ENCODE measurements around the gene ANKRD29.
"Not testable (repeated sequence)": the region's sequence is repeated elsewhere in the genome, so short reads cannot be mapped to it uniquely, and the experiment has no call there.

The ANKRD29 gene

DNA sequence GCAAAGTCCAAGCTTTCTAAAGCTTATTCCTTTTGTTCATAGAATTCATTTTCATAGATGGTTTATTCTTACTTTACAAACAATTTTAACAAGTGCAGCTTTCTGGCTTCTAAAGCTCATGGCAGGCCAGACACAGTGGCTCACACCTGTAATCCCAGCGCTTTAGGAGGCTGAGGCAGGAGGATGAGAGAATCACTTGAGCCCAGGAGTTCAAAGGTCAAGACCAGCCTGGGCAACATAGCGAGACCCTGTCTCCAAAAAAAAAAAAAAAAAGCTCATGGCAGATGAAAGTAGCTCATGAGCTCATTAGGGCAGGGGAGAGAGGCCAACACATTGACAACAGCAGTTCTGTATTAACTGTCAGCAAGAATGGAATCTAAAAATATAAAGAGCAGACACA lies 48.3 kb downstream of the ANKRD29 start:
- intact Hi-C loops (cut with DNase I; ENCODE audit: low total_unique reads), result no loop called here
- Histone ChIP-seq H3K36me3 (no peaks in the 10 kb centered on the region), H3K4me3 (no peak overlapping the region), H3K27me3 (peaks cover 0 to 6% of the 10 kb centered on the region in 2 donors), H3K27ac (no peak overlapping the region), H3K9me3 (no peaks in the 10 kb centered on the region), H3K4me1 (peaks cover 0 to 7% (median 6%) of the 10 kb centered on the region in 4 donors)
- DNase-seq, result no peak
- TF ChIP-seq, protein P1, sequence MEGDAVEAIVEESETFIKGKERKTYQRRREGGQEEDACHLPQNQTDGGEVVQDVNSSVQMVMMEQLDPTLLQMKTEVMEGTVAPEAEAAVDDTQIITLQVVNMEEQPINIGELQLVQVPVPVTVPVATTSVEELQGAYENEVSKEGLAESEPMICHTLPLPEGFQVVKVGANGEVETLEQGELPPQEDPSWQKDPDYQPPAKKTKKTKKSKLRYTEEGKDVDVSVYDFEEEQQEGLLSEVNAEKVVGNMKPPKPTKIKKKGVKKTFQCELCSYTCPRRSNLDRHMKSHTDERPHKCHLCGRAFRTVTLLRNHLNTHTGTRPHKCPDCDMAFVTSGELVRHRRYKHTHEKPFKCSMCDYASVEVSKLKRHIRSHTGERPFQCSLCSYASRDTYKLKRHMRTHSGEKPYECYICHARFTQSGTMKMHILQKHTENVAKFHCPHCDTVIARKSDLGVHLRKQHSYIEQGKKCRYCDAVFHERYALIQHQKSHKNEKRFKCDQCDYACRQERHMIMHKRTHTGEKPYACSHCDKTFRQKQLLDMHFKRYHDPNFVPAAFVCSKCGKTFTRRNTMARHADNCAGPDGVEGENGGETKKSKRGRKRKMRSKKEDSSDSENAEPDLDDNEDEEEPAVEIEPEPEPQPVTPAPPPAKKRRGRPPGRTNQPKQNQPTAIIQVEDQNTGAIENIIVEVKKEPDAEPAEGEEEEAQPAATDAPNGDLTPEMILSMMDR (IDR thresholded peaks at IDR 0.05), result no peak

DNA sequence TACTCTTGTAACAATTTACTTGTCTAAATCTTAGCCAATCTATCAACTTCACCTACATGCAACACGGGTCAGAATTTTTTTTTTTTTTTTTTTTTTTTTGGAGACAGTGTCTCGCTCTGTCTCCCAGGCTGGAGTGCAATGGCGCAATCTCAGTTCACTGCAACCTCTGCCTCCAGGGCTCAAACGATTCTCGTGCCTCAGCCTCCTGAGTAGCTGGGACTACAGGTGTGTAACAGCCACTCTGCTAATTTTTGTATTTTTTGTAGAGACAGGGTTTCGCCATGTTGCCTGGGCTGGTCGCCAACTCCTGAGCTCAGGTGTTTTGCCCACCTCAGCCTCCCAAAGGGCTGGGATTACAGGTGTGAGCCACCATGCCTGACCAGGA lies 49.6 kb downstream of the ANKRD29 start:
- H3K27ac ChIP-seq; DNase-seq; H3K4me1 ChIP-seq; H3K27me3 ChIP-seq; intact Hi-C loops (cut with DNase I; ENCODE audit: low total_unique reads); H3K9me3 ChIP-seq; H3K36me3 ChIP-seq; H3K4me3 ChIP-seq: not testable (repeated sequence)

DNA sequence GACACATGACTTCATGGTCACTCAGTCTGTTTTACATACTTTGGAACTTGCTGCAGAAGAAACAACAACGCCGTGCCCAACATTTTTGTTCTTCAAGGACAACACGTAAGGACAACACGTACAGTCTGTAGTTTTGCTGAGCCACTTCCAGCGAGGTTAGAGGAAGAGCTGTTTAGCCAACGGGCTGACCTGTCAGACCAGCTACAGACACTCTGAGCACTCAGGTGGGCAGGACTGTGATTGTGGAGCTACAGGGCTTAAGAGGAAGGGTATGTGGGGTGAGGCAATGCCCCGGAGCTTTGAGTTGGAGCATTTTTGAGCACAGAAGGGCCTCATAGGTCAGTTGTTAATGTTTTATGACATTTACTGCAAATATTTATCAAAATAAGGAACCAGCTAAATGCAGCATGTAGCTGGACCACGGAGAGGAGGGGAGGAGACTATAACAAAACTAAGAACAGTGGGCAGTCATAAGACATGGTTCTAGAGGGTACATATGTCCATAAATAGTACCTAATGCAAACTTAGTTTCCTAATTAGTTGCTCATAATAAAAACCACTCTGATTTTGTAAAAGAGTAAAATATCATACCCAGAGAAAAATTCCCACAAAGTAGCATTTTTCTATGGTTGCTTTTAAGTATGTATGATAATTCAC lies 50.1 kb downstream of the ANKRD29 start:
- DNase-seq, result no peak
- H3K4me3 ChIP-seq, result no peak overlapping the region
- TF ChIP-seq, protein P1 (IDR thresholded peaks at IDR 0.05), result no peak
- H3K27me3 ChIP-seq, result no peaks in the 10 kb centered on the region
- H3K36me3 ChIP-seq, result no peaks in the 10 kb centered on the region
- no peaks in the 10 kb centered on the region for H3K4me1 ChIP-seq
- H3K27ac ChIP-seq, result no peak overlapping the region
- intact Hi-C loops (cut with DNase I; ENCODE audit: low total_unique reads), result no loop called here
- no peaks in the 10 kb centered on the region for H3K9me3 ChIP-seq

DNA sequence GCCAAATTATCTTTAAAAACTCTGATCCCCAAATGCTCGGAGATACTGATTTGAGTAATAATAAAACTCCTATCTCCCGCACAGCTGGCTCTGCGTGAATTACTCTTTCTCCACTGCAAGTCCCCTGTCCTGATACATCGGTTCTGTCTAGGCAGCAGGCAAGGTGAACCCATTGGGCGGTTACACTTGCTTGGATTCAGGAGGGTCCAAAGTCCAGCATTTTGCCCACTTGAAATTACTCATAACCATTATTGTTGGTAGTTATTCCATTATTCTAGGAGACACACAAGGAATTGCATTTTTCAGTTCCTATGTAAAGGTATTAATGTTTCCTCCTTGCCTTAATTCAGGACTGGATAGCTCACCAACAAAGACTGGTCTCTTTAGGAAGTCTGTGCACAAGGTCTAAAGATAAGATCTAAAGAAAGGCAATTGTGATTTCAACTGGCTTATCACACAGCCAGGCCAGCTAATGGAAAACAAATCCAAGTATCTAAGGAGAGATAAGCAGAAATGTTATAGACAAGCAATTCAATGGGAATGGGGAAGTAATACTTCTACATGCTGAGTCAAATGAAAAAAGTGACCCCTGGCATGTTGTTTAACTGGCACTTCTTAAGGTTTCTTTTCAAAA lies 53.2 kb downstream of the ANKRD29 start:
- Histone ChIP-seq H3K9me3 (no peaks in the 10 kb centered on the region), H3K4me3 (no peak overlapping the region), H3K27me3 (no peaks in the 10 kb centered on the region), H3K27ac (no peak overlapping the region), H3K4me1 (no peaks in the 10 kb centered on the region), H3K36me3 (no peaks in the 10 kb centered on the region)
- TF ChIP-seq, protein P1 (IDR thresholded peaks at IDR 0.05), result no peak
- intact Hi-C loops (cut with DNase I; ENCODE audit: low total_unique reads), result no loop called here
- DNase-seq, result no peak

DNA sequence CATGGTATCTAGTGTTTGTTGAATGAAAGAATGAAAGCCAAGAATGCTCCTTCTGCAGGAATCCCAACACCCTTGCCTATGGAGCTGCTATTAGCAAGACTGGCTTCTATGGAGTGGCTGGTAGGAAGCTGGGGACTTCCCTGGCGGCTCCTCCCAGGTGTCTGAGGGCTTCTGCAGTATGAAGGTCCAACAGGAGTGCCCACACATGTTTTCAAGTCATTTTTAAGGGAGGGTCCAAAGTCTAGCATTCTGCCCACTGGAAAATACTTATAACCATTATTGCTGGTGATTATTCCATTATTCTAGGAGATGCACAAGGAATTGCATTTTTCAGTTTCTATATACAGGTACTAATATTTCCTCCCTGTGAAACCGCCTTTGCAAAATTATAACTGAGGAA lies 54.5 kb downstream of the ANKRD29 start:
- Histone ChIP-seq H3K9me3 (no peaks in the 10 kb centered on the region), H3K4me3 (no peak overlapping the region), H3K36me3 (no peaks in the 10 kb centered on the region), H3K27me3 (no peaks in the 10 kb centered on the region), H3K27ac (no peak overlapping the region), H3K4me1 (no peaks in the 10 kb centered on the region)
- intact Hi-C loops (cut with DNase I; ENCODE audit: low total_unique reads), result no loop called here
- TF ChIP-seq, protein P1 (IDR thresholded peaks at IDR 0.05), result no peak
- DNase-seq, result no peak

DNA sequence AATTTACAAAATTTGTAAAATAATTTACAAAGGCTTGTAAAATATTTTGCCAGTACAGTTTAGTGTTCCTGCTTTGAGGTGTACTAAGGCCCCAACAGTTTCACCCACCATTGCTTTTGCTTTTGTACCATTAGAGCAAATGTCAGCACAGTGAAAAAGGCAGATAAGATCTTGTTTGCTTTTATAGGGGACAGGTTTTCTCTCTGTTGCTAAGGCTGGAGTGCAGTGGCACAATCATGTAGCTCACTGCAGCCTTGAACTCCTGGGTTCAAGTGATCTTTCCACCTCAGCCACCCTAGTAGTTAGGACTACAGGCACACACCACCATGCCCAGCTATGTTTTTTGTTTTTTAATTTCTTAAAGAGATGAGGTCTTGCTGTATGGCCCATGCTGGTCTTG lies 56.8 kb downstream of the ANKRD29 start:
- DNase-seq, result no peak
- intact Hi-C loops (cut with DNase I; ENCODE audit: low total_unique reads), result no loop called here
- Histone ChIP-seq H3K4me3 (no peak overlapping the region), H3K27me3 (no peaks in the 10 kb centered on the region), H3K9me3 (no peaks in the 10 kb centered on the region), H3K36me3 (no peaks in the 10 kb centered on the region), H3K27ac (no peak overlapping the region), H3K4me1 (no peaks in the 10 kb centered on the region)
- TF ChIP-seq, protein P1 (IDR thresholded peaks at IDR 0.05), result no peak

All from tibial artery (tissue), 4 donors.